CD4-positive, alpha-beta T cell treated with Interleukin-6 for 4 hours (primary cell): Measurements from ENCODE around the gene AJAP1.

ENCODE experiments used
- DNase-seq: peaks from one replicate; pipeline ENCODE4 v3.0.0-alpha.2; 2020; ENCODE audit warnings: mixed read lengths

Gene AJAP1

GRCh38 chr1:4708840-4709507 lies 54.6 kb downstream of the AJAP1 start:
- DNase-seq = no peak

GRCh38 chr1:4709641-4710040 lies 55.2 kb downstream of the AJAP1 start:
- no peak for DNase-seq

GRCh38 chr1:4710592-4711415 lies 56.4 kb downstream of the AJAP1 start:
- no peak for DNase-seq

GRCh38 chr1:4711416-4712275 lies 57.2 kb downstream of the AJAP1 start:
- no peak for DNase-seq

- no peak for DNase-seq
Measured at GRCh38 chr1:4713669-4714068, 59.3 kb downstream of the AJAP1 start.

- DNase-seq = no peak
Measured at GRCh38 chr1:4716406-4716805, 62.0 kb downstream of the AJAP1 start.

GRCh38 chr1:4718071-4718470 lies 63.7 kb downstream of the AJAP1 start:
- DNase-seq = no peak

GRCh38 chr1:4723106-4723505 lies 68.7 kb downstream of the AJAP1 start:
- no peak for DNase-seq

GRCh38 chr1:4724001-4724400 lies 69.6 kb downstream of the AJAP1 start:
- DNase-seq = no peak

- no peak for DNase-seq
Measured at GRCh38 chr1:4724695-4725250, 70.4 kb downstream of the AJAP1 start.

- no peak for DNase-seq
Measured at GRCh38 chr1:4725416-4725815, 71.0 kb downstream of the AJAP1 start.

- no peak for DNase-seq
Measured at GRCh38 chr1:4726620-4727341, 72.4 kb downstream of the AJAP1 start.

GRCh38 chr1:4728319-4729089 lies 74.1 kb downstream of the AJAP1 start:
- DNase-seq = no peak

- DNase-seq = no peak
Measured at GRCh38 chr1:4729090-4729471, 74.7 kb downstream of the AJAP1 start.

GRCh38 chr1:4730078-4730477 lies 75.7 kb downstream of the AJAP1 start:
- no peak for DNase-seq

- no peak for DNase-seq
Measured at GRCh38 chr1:4733446-4734177, 79.2 kb downstream of the AJAP1 start.

- no peak for DNase-seq
Measured at GRCh38 chr1:4734219-4734618, 79.8 kb downstream of the AJAP1 start.

GRCh38 chr1:4734791-4735190 lies 80.4 kb downstream of the AJAP1 start:
- no peak for DNase-seq

GRCh38 chr1:4736254-4736653 lies 81.8 kb downstream of the AJAP1 start:
- DNase-seq = no peak

GRCh38 chr1:4741876-4742423 lies 87.5 kb downstream of the AJAP1 start:
- no peak for DNase-seq
